Right ventricle myocardium superior (tissue), 1 donor: ENCODE data around the gene NDUFB6. TPM values are rescaled to one million over a fixed set of nuclear protein-coding genes. Genes with fewer than 3 reads are reported as not detected.
"Not testable (repeated sequence)": the region's sequence is repeated elsewhere in the genome, so short reads cannot be mapped to it uniquely, and the experiment has no call there.

Experiments used
- ATAC-seq: fragments of 200-7000 bp; cut with Tn5 transposase; one replicate; pipeline ENCODE4 v1.9.1; 2020; ENCODE audit warnings: mild to moderate bottlenecking; ENCODE audit not compliant: poor library complexity
- DNase-seq: peaks from one replicate; pipeline ENCODE4 v3.0.0-alpha.2; 2020
- intact Hi-C: fragments of 100-400 bp; cut with DNase I; formaldehyde crosslinking; loops from one replicate; pipeline ENCODE4 v1.11.2; 2022
- total RNA-seq: library from RNA; stranded (reverse); fragmentation: NEBNext Ultra II Directional; extraction: Animal tissue kit (Norgen Biotek cat#: 25700); gene quantifications from one replicate; pipeline ENCODE4 v1.2.1, GENCODE V29; 2021
- donor health status: DM: no; HTN: yes; CAD: no; lungs with severe emphysema.

Gene NDUFB6
- total RNA-seq, 1 donor from 2014 or later = 193 TPM

- ATAC-seq (no peak), DNase-seq (no peak)
- intact Hi-C loops = loop anchor here (10.0 kb wide), 1 partner anchor 53 kb away; the partner anchor contains the start of gene RIGI
Observed at GRCh38 chr9:32577316-32577715, 4.4 kb upstream of the NDUFB6 start.

- ATAC-seq (no peak), DNase-seq (no peak)
- intact Hi-C loops = loop anchor here (10.0 kb wide), 1 partner anchor 50 kb away; the partner anchor contains the start of gene RIGI
Observed at GRCh38 chr9:32574858-32575257, 1.9 kb upstream of the NDUFB6 start.

GRCh38 chr9:32573821-32574220 lies 862 bp upstream of the NDUFB6 start:
- no peak for DNase-seq
- intact Hi-C loops = loop anchor here (10.0 kb wide), 1 partner anchor 49 kb away; the partner anchor contains the start of gene RIGI

GRCh38 chr9:32571969-32572899 lies 725 bp downstream of the NDUFB6 start:
- intact Hi-C loops = loop anchor here (10.0 kb wide), 1 partner anchor 47 kb away; the partner anchor contains the start of gene RIGI
- DNase-seq (peak; percentile 64), ATAC-seq (peak; percentile 91)

More at GRCh38 chr9:32573821-32574220, 862 bp upstream of the NDUFB6 start:
- ATAC-seq = no peak

GRCh38 chr9:32570262-32570661 lies 2.7 kb downstream of the NDUFB6 start:
- ATAC-seq (no peak), DNase-seq (no peak)
- intact Hi-C loops = loop anchor here (10.0 kb wide), 1 partner anchor 45 kb away; the partner anchor contains the start of gene RIGI

GRCh38 chr9:32566770-32567169 lies 6.2 kb downstream of the NDUFB6 start:
- ATAC-seq = no peak
- intact Hi-C loops = no loop called here
- no peak for DNase-seq

- no peak for ATAC-seq
- no peak for DNase-seq
- intact Hi-C loops = no loop called here
Observed at GRCh38 chr9:32565967-32566366, 7.0 kb downstream of the NDUFB6 start.

GRCh38 chr9:32558408-32558934 lies 14.5 kb downstream of the NDUFB6 start:
- ATAC-seq (no peak), DNase-seq (no peak)
- intact Hi-C loops = no loop called here

GRCh38 chr9:32554591-32554990 lies 18.4 kb downstream of the NDUFB6 start:
- ATAC-seq = no peak
- intact Hi-C loops = no loop called here
- DNase-seq = no peak

- intact Hi-C loops = no loop called here
- no peak for ATAC-seq
- DNase-seq = no peak
Observed at GRCh38 chr9:32554107-32554506, 18.9 kb downstream of the NDUFB6 start.

- intact Hi-C loops = no loop called here
- DNase-seq = peak; percentile 95
- ATAC-seq = peak; percentile 97
Observed at GRCh38 chr9:32552172-32552872, 20.6 kb downstream of the NDUFB6 start, which contains the start of the genes SMIM27 and TOPORS. SMIM27 (plus strand) TSS chr9:32552327; CDS start chr9:32552435, 108 bp downstream. TOPORS (minus strand) TSS chr9:32552586; CDS start chr9:32552436, 150 bp downstream.

- intact Hi-C loops = no loop called here
- DNase-seq (no peak), ATAC-seq (peak; percentile 40)
Observed at GRCh38 chr9:32551276-32552051, 21.5 kb downstream of the NDUFB6 start.

GRCh38 chr9:32550562-32551275 lies 22.2 kb downstream of the NDUFB6 start:
- ATAC-seq (peak; percentile 92), DNase-seq (peak; percentile 94)
- intact Hi-C loops = no loop called here

GRCh38 chr9:32550150-32550561 lies 22.8 kb downstream of the NDUFB6 start:
- ATAC-seq (no peak), DNase-seq (no peak)
- intact Hi-C loops = no loop called here

- intact Hi-C loops, ATAC-seq, DNase-seq: not testable (repeated sequence)
Observed at GRCh38 chr9:32548213-32548612, 24.7 kb downstream of the NDUFB6 start.

- DNase-seq (no peak), ATAC-seq (no peak)
- intact Hi-C loops = no loop called here
Observed at GRCh38 chr9:32545884-32546283, 27.1 kb downstream of the NDUFB6 start.

GRCh38 chr9:32543047-32543446 lies 29.9 kb downstream of the NDUFB6 start:
- ATAC-seq (no peak), DNase-seq (no peak)
- intact Hi-C loops = no loop called here

- ATAC-seq (no peak), DNase-seq (no peak)
- intact Hi-C loops = no loop called here
Observed at GRCh38 chr9:32533816-32534215, 39.1 kb downstream of the NDUFB6 start.
